H9 (cell line): Measurements from ENCODE around the gene TRPM8. TPM values are rescaled to one million over a fixed set of nuclear protein-coding genes. Genes with fewer than 3 reads are reported as not detected.

ENCODE experiments used
- DNase-seq: peaks from one replicate; pipeline ENCODE4 v3.0.0-alpha.2; 2017
- H2AFZ ChIP-seq: one replicate; pipeline ENCODE4 v1.6.1; 2013; ENCODE audit warnings: mild to moderate bottlenecking, low read length, control low read depth, moderate library complexity
- H2AK5ac ChIP-seq: 2 replicates; pipeline ENCODE4 v1.6.1; 2013; ENCODE audit warnings: low read length, control low read depth, mixed read lengths; ENCODE audit not compliant: insufficient read length
- H2BK120ac ChIP-seq: one replicate; pipeline ENCODE4 v1.6.1; 2013; ENCODE audit warnings: low read depth, mild to moderate bottlenecking, low read length, control low read depth, inconsistent platforms; ENCODE audit not compliant: poor library complexity, severe bottlenecking
- H2BK12ac ChIP-seq: 2 replicates; pipeline ENCODE4 v1.6.1; 2013; ENCODE audit warnings: low read length, control low read depth, mixed read lengths, low read depth; ENCODE audit not compliant: insufficient read length
- H2BK15ac ChIP-seq: 2 replicates; pipeline ENCODE4 v1.6.1; 2013; ENCODE audit warnings: low read depth, low read length, control low read depth
- H2BK20ac ChIP-seq: one replicate; pipeline ENCODE4 v1.6.1; 2013; ENCODE audit warnings: low read depth, mild to moderate bottlenecking, low read length, control low read depth, inconsistent platforms; ENCODE audit not compliant: poor library complexity, severe bottlenecking
- H2BK5ac ChIP-seq: 2 replicates; pipeline ENCODE4 v1.6.1; 2013; ENCODE audit warnings: low read length, control low read depth, mixed read lengths; ENCODE audit not compliant: insufficient read length
- H3K14ac ChIP-seq: 2 replicates; pipeline ENCODE4 v1.6.1; 2013; ENCODE audit warnings: low read length, control low read depth; ENCODE audit not compliant: insufficient read depth
- H3K18ac ChIP-seq: 2 replicates; pipeline ENCODE4 v1.6.1; 2013; ENCODE audit warnings: low read depth, mild to moderate bottlenecking, mixed read lengths, low read length, control low read depth; ENCODE audit not compliant: insufficient read length
- H3K23ac ChIP-seq: 2 replicates; pipeline ENCODE4 v1.6.1; 2013; ENCODE audit warnings: low read length, control low read depth, mixed read lengths, low read depth; ENCODE audit not compliant: insufficient read length
- H3K23me2 ChIP-seq: 2 replicates; pipeline ENCODE4 v1.6.1; 2013; ENCODE audit warnings: low read depth, mild to moderate bottlenecking, mixed read lengths, low read length, control low read depth; ENCODE audit not compliant: insufficient read length, poor library complexity, severe bottlenecking
- H3K27ac ChIP-seq: 2 replicates; pipeline ENCODE4 v1.5.1; 2013; ENCODE audit warnings: low read length, control low read depth, mixed read lengths, low read depth; ENCODE audit not compliant: insufficient read length
- H3K27me3 ChIP-seq: 2 replicates; pipeline ENCODE4 v1.6.1; 2013; ENCODE audit warnings: low read length, control low read depth, inconsistent platforms; ENCODE audit not compliant: insufficient read depth
- H3K4ac ChIP-seq: 2 replicates; pipeline ENCODE4 v1.6.1; 2013; ENCODE audit warnings: low read depth, mild to moderate bottlenecking, control low read depth, inconsistent platforms, low read length, moderate library complexity
- H3K4me1 ChIP-seq: 2 replicates; pipeline ENCODE4 v1.6.1; 2013; ENCODE audit warnings: low read length, control low read depth, inconsistent platforms; ENCODE audit not compliant: insufficient read depth
- H3K4me2 ChIP-seq: 2 replicates; pipeline ENCODE4 v1.6.1; 2013; ENCODE audit warnings: low read length, control low read depth, mixed read lengths; ENCODE audit not compliant: insufficient read length, insufficient read depth
- H3K56ac ChIP-seq: 2 replicates; pipeline ENCODE4 v1.6.1; 2013; ENCODE audit warnings: low read depth, mild to moderate bottlenecking, mixed read lengths, low read length, control low read depth; ENCODE audit not compliant: insufficient read length
- H3K79me1 ChIP-seq: 2 replicates; pipeline ENCODE4 v1.6.1; 2013; ENCODE audit warnings: low read depth, mild to moderate bottlenecking, moderate library complexity, low read length, control low read depth, inconsistent platforms; ENCODE audit not compliant: insufficient read depth, poor library complexity, severe bottlenecking
- H3K79me2 ChIP-seq: 2 replicates; pipeline ENCODE4 v1.6.1; 2013; ENCODE audit warnings: low read length, control low read depth, inconsistent platforms; ENCODE audit not compliant: insufficient read depth
- H3K9ac ChIP-seq: 2 replicates; pipeline ENCODE4 v1.6.1; 2013; ENCODE audit warnings: low read length, control low read depth, mixed read lengths; ENCODE audit not compliant: insufficient read length; ENCODE audit errors: extremely low read depth
- H3K9me3 ChIP-seq: one replicate; pipeline ENCODE4 v1.6.1; 2013; ENCODE audit warnings: low read depth, low read length, inconsistent platforms; ENCODE audit not compliant: control insufficient read depth
- H3T11ph ChIP-seq: one replicate; pipeline ENCODE4 v1.6.1; 2013; ENCODE audit warnings: mild to moderate bottlenecking, low read length, control low read depth, inconsistent platforms
- H4K20me1 ChIP-seq: one replicate; pipeline ENCODE4 v1.6.1; 2013; ENCODE audit not compliant: control insufficient read depth, insufficient read length, insufficient read depth
- H4K5ac ChIP-seq: 2 replicates; pipeline ENCODE4 v1.6.1; 2013; ENCODE audit warnings: low read depth, mild to moderate bottlenecking, mixed read lengths, low read length, control low read depth; ENCODE audit not compliant: insufficient read length
- H4K8ac ChIP-seq: replicated peaks from 2 replicates; pipeline ENCODE4 v1.6.1; 2013; ENCODE audit warnings: low read length, control low read depth, mixed read lengths, low read depth; ENCODE audit not compliant: insufficient read length
- H4K91ac ChIP-seq: 2 replicates; pipeline ENCODE4 v1.6.1; 2013; ENCODE audit warnings: low read depth, mild to moderate bottlenecking, moderate library complexity, mixed read lengths, low read length, control low read depth; ENCODE audit not compliant: insufficient read length
- H3K27ac Mint-ChIP-seq, 3 experiments: 2 replicates in 2 of 3; 3 replicates in 1 of 3; pipeline ENCODE4 v1.8.0; 2020 to 2021; ENCODE audit warnings: mixed read lengths in 3 of 3, mild to moderate bottlenecking in 1 of 3, moderate library complexity in 1 of 3
- H3K27me3 Mint-ChIP-seq: 2 replicates; pipeline ENCODE4 v1.8.0; 2021; ENCODE audit warnings: low read depth, mild to moderate bottlenecking, moderate library complexity, mixed read lengths
- H3K36me3 Mint-ChIP-seq, 3 experiments: 2 replicates in 2 of 3; 3 replicates in 1 of 3; pipeline ENCODE4 v1.8.0; 2020 to 2021; ENCODE audit warnings: low read depth in 3 of 3, mixed read lengths in 3 of 3; ENCODE audit not compliant: insufficient read depth in 1 of 3
- H3K4me1 Mint-ChIP-seq, 2 experiments: 2 replicates each; pipeline ENCODE4 v1.8.0; 2020; ENCODE audit warnings: mixed read lengths in 2 of 2
- H3K4me3 Mint-ChIP-seq, 2 experiments: 2 replicates in 1 of 2; 3 replicates in 1 of 2; pipeline ENCODE4 v1.8.0; 2020 to 2021; ENCODE audit warnings: mild to moderate bottlenecking in 2 of 2, mixed read lengths in 2 of 2, moderate library complexity in 1 of 2
- H3K9me3 Mint-ChIP-seq, 2 experiments: 2 replicates in 1 of 2; 3 replicates in 1 of 2; pipeline ENCODE4 v1.8.0; 2020; ENCODE audit warnings: mild to moderate bottlenecking in 2 of 2, mixed read lengths in 2 of 2, moderate library complexity in 1 of 2
- WGBS: extraction: QIAGEN DNeasy Blood & Tissue Kit; methylation state at CpG from one replicate; pipeline ENCODE4 v1.1.7; 2013; ENCODE audit warnings: missing lambda C conversion rate, low lambda C conversion rate, mixed read lengths; ENCODE audit not compliant: insufficient read length; ENCODE audit errors: extremely low coverage; 5-methylcytosine and 5-hydroxymethylcytosine counted together
- total RNA-seq: library from RNA; stranded (reverse); gene quantifications from 2 replicates; pipeline ENCODE4 v1.2.1, GENCODE V29; 2021
- TF ChIP-seq, protein P1 (sequence below): fragments of 200-600 bp; sonication (generic); conservative IDR thresholded peaks from 3 replicates; pipeline ENCODE4 v1.8.0; 2021; ENCODE audit warnings: antibody characterized with exemption, mild to moderate bottlenecking

The TRPM8 gene
- total RNA-seq, 1 experiment from 2014 or later: 0.28 TPM

DNA sequence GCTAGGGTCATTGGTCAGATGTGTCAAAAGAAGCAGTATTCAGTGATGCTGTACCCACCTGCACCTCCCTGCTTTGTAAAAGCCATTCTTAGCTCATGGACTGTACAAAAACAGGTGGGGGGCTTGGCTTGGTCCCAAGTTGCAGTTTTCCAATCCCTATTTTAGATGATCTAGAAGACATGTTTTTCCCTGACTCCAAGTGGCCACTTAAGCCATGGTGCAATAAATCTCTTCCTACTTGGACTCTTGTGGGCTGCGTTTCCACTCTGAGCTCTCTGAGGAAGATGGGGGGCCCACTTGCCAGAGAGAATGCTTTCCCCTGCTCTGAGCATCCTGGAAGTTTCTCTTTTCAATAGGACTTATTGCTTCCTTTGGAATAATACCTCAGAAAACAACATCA, 76.3 kb downstream of the TRPM8 start:
- Histone ChIP-seq H2BK20ac (no peak overlapping the region), H3K79me2 (no peaks in the 10 kb centered on the region), H3K27me3 (no peaks in the 10 kb centered on the region), H2AK5ac (no peak overlapping the region), H2AFZ (no peak overlapping the region), H3K18ac (no peak overlapping the region), H3K9me3 (peaks cover 7% of the 10 kb centered on the region), H4K20me1 (no peaks in the 10 kb centered on the region), H3K79me1 (no peaks in the 10 kb centered on the region), H3T11ph (no peak overlapping the region), H3K4me1 (no peaks in the 10 kb centered on the region), H3K23me2 (no peaks in the 10 kb centered on the region), H4K8ac (no peak overlapping the region), H4K5ac (no peak overlapping the region), H2BK12ac (no peak overlapping the region), H2BK5ac (no peak overlapping the region), H3K4ac (no peak overlapping the region), H3K9ac (no peak overlapping the region), H3K56ac (no peak overlapping the region), H2BK120ac (no peak overlapping the region), H3K23ac (no peak overlapping the region), H3K4me2 (no peak overlapping the region), H3K14ac (no peak overlapping the region), H4K91ac (no peak overlapping the region), H3K27ac (no peak overlapping the region), H2BK15ac (no peak overlapping the region)
- Mint-ChIP-seq H3K36me3 (peaks cover 1 to 8% (median 2%) of the 10 kb centered on the region in 3 experiments; a peak in 3 of 7 replicates), H3K27me3 (peaks cover 4% of the 10 kb centered on the region; the same call in 1 of the 2 replicates), H3K4me1 (no peaks in the 10 kb centered on the region), H3K27ac (no peak overlapping the region), H3K9me3 (peaks cover 9% of the 10 kb centered on the region in 2 experiments), H3K4me3 (no peak overlapping the region)
- DNase-seq: no peak
- WGBS: no CpG with 5 or more reads among the region's 1 CpG
- TF ChIP-seq, protein P1, sequence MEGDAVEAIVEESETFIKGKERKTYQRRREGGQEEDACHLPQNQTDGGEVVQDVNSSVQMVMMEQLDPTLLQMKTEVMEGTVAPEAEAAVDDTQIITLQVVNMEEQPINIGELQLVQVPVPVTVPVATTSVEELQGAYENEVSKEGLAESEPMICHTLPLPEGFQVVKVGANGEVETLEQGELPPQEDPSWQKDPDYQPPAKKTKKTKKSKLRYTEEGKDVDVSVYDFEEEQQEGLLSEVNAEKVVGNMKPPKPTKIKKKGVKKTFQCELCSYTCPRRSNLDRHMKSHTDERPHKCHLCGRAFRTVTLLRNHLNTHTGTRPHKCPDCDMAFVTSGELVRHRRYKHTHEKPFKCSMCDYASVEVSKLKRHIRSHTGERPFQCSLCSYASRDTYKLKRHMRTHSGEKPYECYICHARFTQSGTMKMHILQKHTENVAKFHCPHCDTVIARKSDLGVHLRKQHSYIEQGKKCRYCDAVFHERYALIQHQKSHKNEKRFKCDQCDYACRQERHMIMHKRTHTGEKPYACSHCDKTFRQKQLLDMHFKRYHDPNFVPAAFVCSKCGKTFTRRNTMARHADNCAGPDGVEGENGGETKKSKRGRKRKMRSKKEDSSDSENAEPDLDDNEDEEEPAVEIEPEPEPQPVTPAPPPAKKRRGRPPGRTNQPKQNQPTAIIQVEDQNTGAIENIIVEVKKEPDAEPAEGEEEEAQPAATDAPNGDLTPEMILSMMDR: no peak
